ENCODE results near the gene ZMAT3. TPM values are rescaled to one million over a fixed set of nuclear protein-coding genes. Genes with fewer than 3 reads are reported as not detected.

ZMAT3 gene
- total and polyA plus RNA-seq, 2 of the 13 experiments (the other 11 are each of a cell fraction or from before 2014, with no cell fraction given): 11.4 to 11.7 TPM

GRCh38 chr3:179072100-179072438, 460 bp upstream of the ZMAT3 start (continued):
- TF ChIP-seq GMEB2 (CRISPR knock-in tag; IDR thresholded peaks at IDR 0.05; ENCODE audit: low read depth): no peak
- TF ChIP-seq ZNF264 (CRISPR knock-in tag; IDR thresholded peaks at IDR 0.05): 0 out of 2 replicates have a peak, but pooled peaks have one; percentile 3
- TF ChIP-seq, protein P1, sequence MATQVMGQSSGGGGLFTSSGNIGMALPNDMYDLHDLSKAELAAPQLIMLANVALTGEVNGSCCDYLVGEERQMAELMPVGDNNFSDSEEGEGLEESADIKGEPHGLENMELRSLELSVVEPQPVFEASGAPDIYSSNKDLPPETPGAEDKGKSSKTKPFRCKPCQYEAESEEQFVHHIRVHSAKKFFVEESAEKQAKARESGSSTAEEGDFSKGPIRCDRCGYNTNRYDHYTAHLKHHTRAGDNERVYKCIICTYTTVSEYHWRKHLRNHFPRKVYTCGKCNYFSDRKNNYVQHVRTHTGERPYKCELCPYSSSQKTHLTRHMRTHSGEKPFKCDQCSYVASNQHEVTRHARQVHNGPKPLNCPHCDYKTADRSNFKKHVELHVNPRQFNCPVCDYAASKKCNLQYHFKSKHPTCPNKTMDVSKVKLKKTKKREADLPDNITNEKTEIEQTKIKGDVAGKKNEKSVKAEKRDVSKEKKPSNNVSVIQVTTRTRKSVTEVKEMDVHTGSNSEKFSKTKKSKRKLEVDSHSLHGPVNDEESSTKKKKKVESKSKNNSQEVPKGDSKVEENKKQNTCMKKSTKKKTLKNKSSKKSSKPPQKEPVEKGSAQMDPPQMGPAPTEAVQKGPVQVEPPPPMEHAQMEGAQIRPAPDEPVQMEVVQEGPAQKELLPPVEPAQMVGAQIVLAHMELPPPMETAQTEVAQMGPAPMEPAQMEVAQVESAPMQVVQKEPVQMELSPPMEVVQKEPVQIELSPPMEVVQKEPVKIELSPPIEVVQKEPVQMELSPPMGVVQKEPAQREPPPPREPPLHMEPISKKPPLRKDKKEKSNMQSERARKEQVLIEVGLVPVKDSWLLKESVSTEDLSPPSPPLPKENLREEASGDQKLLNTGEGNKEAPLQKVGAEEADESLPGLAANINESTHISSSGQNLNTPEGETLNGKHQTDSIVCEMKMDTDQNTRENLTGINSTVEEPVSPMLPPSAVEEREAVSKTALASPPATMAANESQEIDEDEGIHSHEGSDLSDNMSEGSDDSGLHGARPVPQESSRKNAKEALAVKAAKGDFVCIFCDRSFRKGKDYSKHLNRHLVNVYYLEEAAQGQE (IDR thresholded peaks at IDR 0.05; ENCODE audit: borderline replicate concordance in 1 of 2, low read depth in 1 of 2, low read length in 2 of 2): no peak
- TF ChIP-seq ELF3 (CRISPR knock-in tag; IDR thresholded peaks at IDR 0.05): no peak
- no peak for TF ChIP-seq BATF2 (CRISPR knock-in tag; IDR thresholded peaks at IDR 0.05)
- no peak for TF ChIP-seq MLLT10 (CRISPR knock-in tag; IDR thresholded peaks at IDR 0.05)
- TF ChIP-seq, protein P2, sequence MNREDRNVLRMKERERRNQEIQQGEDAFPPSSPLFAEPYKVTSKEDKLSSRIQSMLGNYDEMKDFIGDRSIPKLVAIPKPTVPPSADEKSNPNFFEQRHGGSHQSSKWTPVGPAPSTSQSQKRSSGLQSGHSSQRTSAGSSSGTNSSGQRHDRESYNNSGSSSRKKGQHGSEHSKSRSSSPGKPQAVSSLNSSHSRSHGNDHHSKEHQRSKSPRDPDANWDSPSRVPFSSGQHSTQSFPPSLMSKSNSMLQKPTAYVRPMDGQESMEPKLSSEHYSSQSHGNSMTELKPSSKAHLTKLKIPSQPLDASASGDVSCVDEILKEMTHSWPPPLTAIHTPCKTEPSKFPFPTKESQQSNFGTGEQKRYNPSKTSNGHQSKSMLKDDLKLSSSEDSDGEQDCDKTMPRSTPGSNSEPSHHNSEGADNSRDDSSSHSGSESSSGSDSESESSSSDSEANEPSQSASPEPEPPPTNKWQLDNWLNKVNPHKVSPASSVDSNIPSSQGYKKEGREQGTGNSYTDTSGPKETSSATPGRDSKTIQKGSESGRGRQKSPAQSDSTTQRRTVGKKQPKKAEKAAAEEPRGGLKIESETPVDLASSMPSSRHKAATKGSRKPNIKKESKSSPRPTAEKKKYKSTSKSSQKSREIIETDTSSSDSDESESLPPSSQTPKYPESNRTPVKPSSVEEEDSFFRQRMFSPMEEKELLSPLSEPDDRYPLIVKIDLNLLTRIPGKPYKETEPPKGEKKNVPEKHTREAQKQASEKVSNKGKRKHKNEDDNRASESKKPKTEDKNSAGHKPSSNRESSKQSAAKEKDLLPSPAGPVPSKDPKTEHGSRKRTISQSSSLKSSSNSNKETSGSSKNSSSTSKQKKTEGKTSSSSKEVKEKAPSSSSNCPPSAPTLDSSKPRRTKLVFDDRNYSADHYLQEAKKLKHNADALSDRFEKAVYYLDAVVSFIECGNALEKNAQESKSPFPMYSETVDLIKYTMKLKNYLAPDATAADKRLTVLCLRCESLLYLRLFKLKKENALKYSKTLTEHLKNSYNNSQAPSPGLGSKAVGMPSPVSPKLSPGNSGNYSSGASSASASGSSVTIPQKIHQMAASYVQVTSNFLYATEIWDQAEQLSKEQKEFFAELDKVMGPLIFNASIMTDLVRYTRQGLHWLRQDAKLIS (CRISPR knock-in tag; IDR thresholded peaks at IDR 0.05): no peak
- TF ChIP-seq ISL2 (CRISPR knock-in tag; IDR thresholded peaks at IDR 0.05): no peak
- TF ChIP-seq ZNF431 (CRISPR knock-in tag; IDR thresholded peaks at IDR 0.05; ENCODE audit: borderline replicate concordance, low read depth): no peak
- no peak for TF ChIP-seq ZFP82 (CRISPR knock-in tag; IDR thresholded peaks at IDR 0.05; ENCODE audit: borderline replicate concordance)
- no peak for TF ChIP-seq TEAD2 (CRISPR knock-in tag; IDR thresholded peaks at IDR 0.05)
- TF ChIP-seq, protein P3, sequence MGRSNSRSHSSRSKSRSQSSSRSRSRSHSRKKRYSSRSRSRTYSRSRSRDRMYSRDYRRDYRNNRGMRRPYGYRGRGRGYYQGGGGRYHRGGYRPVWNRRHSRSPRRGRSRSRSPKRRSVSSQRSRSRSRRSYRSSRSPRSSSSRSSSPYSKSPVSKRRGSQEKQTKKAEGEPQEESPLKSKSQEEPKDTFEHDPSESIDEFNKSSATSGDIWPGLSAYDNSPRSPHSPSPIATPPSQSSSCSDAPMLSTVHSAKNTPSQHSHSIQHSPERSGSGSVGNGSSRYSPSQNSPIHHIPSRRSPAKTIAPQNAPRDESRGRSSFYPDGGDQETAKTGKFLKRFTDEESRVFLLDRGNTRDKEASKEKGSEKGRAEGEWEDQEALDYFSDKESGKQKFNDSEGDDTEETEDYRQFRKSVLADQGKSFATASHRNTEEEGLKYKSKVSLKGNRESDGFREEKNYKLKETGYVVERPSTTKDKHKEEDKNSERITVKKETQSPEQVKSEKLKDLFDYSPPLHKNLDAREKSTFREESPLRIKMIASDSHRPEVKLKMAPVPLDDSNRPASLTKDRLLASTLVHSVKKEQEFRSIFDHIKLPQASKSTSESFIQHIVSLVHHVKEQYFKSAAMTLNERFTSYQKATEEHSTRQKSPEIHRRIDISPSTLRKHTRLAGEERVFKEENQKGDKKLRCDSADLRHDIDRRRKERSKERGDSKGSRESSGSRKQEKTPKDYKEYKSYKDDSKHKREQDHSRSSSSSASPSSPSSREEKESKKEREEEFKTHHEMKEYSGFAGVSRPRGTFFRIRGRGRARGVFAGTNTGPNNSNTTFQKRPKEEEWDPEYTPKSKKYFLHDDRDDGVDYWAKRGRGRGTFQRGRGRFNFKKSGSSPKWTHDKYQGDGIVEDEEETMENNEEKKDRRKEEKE (IDR thresholded peaks at IDR 0.05): no peak
- no peak for TF ChIP-seq CEBPB (IDR thresholded peaks at IDR 0.05; ENCODE audit: borderline replicate concordance, low read depth, low read length)
- TF ChIP-seq ZNF781 (CRISPR knock-in tag; IDR thresholded peaks at IDR 0.05; ENCODE audit: borderline replicate concordance, not compliant biosample characterization): no peak
- TF ChIP-seq BRF2 (CRISPR knock-in tag; IDR thresholded peaks at IDR 0.05): no peak
- TF ChIP-seq ZNF383 (CRISPR knock-in tag; IDR thresholded peaks at IDR 0.05; ENCODE audit: borderline replicate concordance): no peak
